ENCODE results near the gene GDPD5.
"Not testable (repeated sequence)": the region's sequence is repeated elsewhere in the genome, so short reads cannot be mapped to it uniquely, and the experiment has no call there.

The GDPD5 gene

GRCh38 chr11:75424396-75424795 lies 101.3 kb downstream of the GDPD5 start:
- no peak for DNase-seq

GRCh38 chr11:75423721-75424120 lies 102.0 kb downstream of the GDPD5 start:
- no peak for DNase-seq

- no peak for DNase-seq
Observed at GRCh38 chr11:75422248-75423231, 103.2 kb downstream of the GDPD5 start.

- no peak for DNase-seq
Observed at GRCh38 chr11:75421902-75422247, 103.9 kb downstream of the GDPD5 start.

GRCh38 chr11:75421035-75421602 lies 104.6 kb downstream of the GDPD5 start:
- DNase-seq = no peak

- DNase-seq = no peak
Observed at GRCh38 chr11:75420224-75421034, 105.3 kb downstream of the GDPD5 start.

GRCh38 chr11:75413864-75414263 lies 111.9 kb downstream of the GDPD5 start:
- DNase-seq = no peak

GRCh38 chr11:75413146-75413545 lies 112.6 kb downstream of the GDPD5 start:
- DNase-seq = not testable (repeated sequence)

GRCh38 chr11:75409971-75410370 lies 115.8 kb downstream of the GDPD5 start:
- DNase-seq = not testable (repeated sequence)

- no peak for DNase-seq
Observed at GRCh38 chr11:75408957-75409219, 116.9 kb downstream of the GDPD5 start.

GRCh38 chr11:75406338-75406777 lies 119.4 kb downstream of the GDPD5 start:
- DNase-seq = no peak

- no peak for DNase-seq
Observed at GRCh38 chr11:75403983-75404658, 121.6 kb downstream of the GDPD5 start.

GRCh38 chr11:75403037-75403436 lies 122.7 kb downstream of the GDPD5 start:
- no peak for DNase-seq

GRCh38 chr11:75402002-75402773 lies 123.6 kb downstream of the GDPD5 start:
- DNase-seq = no peak

GRCh38 chr11:75400146-75400865 lies 125.4 kb downstream of the GDPD5 start:
- DNase-seq = no peak

GRCh38 chr11:75399344-75400145 lies 126.2 kb downstream of the GDPD5 start, which contains the start of gene RPS3:
RPS3 (plus strand) TSS chr11:75399518; CDS start chr11:75399548, 30 bp downstream.
- DNase-seq = peak; percentile 82

GRCh38 chr11:75398906-75399305 lies 126.8 kb downstream of the GDPD5 start:
- no peak for DNase-seq

- DNase-seq = no peak
Observed at GRCh38 chr11:75394085-75394840, 131.5 kb downstream of the GDPD5 start.

GRCh38 chr11:75389925-75390324 lies 135.8 kb downstream of the GDPD5 start:
- no peak for DNase-seq

GRCh38 chr11:75389276-75389605 lies 136.5 kb downstream of the GDPD5 start:
- no peak for DNase-seq
